ENCODE data around the gene ADGRA1. TPM values are rescaled to one million over a fixed set of nuclear protein-coding genes. Genes with fewer than 3 reads are reported as not detected.

ADGRA1 gene
- total and polyA plus RNA-seq, 2 donors (not counting 3 experiments of a cell fraction or from before 2014, with no cell fraction given) = not detected

DNA sequence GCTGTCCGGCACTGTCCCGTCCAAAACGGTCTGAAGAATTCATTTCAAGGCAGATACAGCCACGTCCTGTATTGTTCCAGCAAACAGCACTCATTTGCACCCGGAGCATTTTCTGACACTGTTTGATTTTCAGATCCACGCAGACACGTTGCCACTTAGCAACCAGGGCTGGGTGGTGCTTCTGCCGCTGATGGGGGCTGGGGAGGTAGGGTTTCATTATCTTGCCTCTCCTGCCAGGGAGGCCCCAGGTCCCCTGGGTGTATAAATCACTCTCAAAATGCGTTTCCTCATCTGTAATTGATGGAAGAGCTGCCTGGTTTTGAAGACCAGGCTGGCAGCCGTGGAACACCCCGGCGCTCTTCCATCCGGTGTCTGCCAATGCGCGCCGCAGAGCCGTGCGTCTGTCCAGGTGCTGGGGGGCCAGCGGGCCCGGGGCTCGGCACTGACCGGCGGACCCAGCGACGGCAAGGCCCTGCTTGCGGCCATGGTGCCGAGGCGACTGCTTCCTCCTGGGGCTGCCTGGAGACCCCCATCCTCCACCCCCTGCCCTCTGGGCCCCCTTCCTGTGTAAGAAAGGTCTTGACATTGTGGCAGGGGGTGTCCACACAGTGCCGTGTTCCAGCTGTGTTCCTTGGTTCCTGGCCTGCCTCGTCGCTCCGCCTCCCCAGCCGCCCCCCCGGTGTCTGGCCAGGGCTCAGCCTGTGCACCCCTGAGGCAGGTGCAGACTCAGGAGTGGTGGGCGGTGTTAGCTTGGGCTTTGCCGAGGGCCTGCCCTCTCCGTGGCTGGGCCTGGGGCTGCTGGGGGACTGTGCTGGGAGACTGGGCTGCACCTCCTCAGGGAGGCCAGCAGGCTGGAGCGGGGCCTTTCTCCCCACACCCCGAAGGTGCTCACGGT is 16.6 kb downstream of the ADGRA1 start:
- Histone ChIP-seq H3K4me2 (ENCODE audit: insufficient read depth, low read length) (no peak overlapping the region), H3K9me1 (replicated peaks; ENCODE audit: control insufficient read depth, extremely low read depth, insufficient read depth, low read length) (no peaks in the 10 kb centered on the region), H3K27me3 (ENCODE audit: control insufficient read depth in 2 of 2, insufficient read depth in 2 of 2, low read length in 2 of 2) (no peaks in the 10 kb centered on the region), H3K79me2 (ENCODE audit: control insufficient read depth, insufficient read depth, low read length) (no peaks in the 10 kb centered on the region), H2AFZ (ENCODE audit: low read depth, low read length) (no peak overlapping the region), H3K4me1 (ENCODE audit: control insufficient read depth, extremely low read depth, insufficient read depth, low read length) (no peaks in the 10 kb centered on the region), H3K4me3 (replicated peaks in 1 of 3; ENCODE audit: insufficient read depth in 1 of 3, low read depth in 1 of 3, low read length in 3 of 3) (no peak overlapping the region), H3K36me3 (ENCODE audit: control insufficient read depth in 2 of 2, extremely low read depth in 1 of 2, insufficient read depth in 2 of 2, low read length in 2 of 2) (no peaks in the 10 kb centered on the region), H3K27ac (ENCODE audit: insufficient read depth, low read depth, low read length) (no peak overlapping the region), H3K9me3 (replicated peaks; ENCODE audit: control insufficient read depth, insufficient read depth, low read length) (peaks cover 3% of the 10 kb centered on the region), H4K20me1 (replicated peaks; ENCODE audit: control insufficient read depth, extremely low read depth, insufficient read depth, low read length) (no peaks in the 10 kb centered on the region), H3K9ac (replicated peaks; ENCODE audit: extremely low read depth, insufficient read depth, low read length) (no peak overlapping the region)
- CTCF ChIA-PET = no interaction called here
- dilution Hi-C loops (cut with MboI; ENCODE audit: extremely low pct_ligation_motif_present, low sequenced_read_pairs) (no loop called here), intact Hi-C loops (cut with micrococcal nuclease) (no loop called here)
- TF ChIP-seq, protein P1, sequence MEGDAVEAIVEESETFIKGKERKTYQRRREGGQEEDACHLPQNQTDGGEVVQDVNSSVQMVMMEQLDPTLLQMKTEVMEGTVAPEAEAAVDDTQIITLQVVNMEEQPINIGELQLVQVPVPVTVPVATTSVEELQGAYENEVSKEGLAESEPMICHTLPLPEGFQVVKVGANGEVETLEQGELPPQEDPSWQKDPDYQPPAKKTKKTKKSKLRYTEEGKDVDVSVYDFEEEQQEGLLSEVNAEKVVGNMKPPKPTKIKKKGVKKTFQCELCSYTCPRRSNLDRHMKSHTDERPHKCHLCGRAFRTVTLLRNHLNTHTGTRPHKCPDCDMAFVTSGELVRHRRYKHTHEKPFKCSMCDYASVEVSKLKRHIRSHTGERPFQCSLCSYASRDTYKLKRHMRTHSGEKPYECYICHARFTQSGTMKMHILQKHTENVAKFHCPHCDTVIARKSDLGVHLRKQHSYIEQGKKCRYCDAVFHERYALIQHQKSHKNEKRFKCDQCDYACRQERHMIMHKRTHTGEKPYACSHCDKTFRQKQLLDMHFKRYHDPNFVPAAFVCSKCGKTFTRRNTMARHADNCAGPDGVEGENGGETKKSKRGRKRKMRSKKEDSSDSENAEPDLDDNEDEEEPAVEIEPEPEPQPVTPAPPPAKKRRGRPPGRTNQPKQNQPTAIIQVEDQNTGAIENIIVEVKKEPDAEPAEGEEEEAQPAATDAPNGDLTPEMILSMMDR (IDR thresholded peaks at IDR 0.05; ENCODE audit: extremely low read depth in 1 of 2, insufficient read depth in 1 of 2, low read depth in 1 of 2, low read length in 2 of 2) = no peak
- TF ChIP-seq, protein P2, sequence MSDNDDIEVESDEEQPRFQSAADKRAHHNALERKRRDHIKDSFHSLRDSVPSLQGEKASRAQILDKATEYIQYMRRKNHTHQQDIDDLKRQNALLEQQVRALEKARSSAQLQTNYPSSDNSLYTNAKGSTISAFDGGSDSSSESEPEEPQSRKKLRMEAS (IDR thresholded peaks at IDR 0.05; ENCODE audit: insufficient read depth, insufficient read length) = no peak
- TF ChIP-seq FOS (IDR thresholded peaks at IDR 0.05; ENCODE audit: borderline replicate concordance, insufficient read depth, low read length) = no peak
- no peak for TF ChIP-seq MYC (IDR thresholded peaks at IDR 0.05; ENCODE audit: low read depth, low read length)
- no peak for TF ChIP-seq POLR2A (IDR thresholded peaks at IDR 0.05; ENCODE audit: low read depth, low read length)
- no peak for TF ChIP-seq GATA2 (IDR thresholded peaks at IDR 0.05; ENCODE audit: insufficient read depth, insufficient read length, low read depth, low read length)
- no peak for TF ChIP-seq EZH2 (IDR thresholded peaks at IDR 0.05; ENCODE audit: borderline replicate concordance, low read depth, low read length, severe bottlenecking)
- TF ChIP-seq POLR2AphosphoS5 (IDR thresholded peaks at IDR 0.05; ENCODE audit: insufficient read depth, low read depth, low read length) = no peak
- TF ChIP-seq JUN (IDR thresholded peaks at IDR 0.05; ENCODE audit: borderline replicate concordance, insufficient read depth, insufficient read length, low read depth) = no peak
- POLR2A ChIA-PET = no interaction called here
- no TSS peak for BruUV-seq (replicated peaks)
- FAIRE-seq (no peak), DNase-seq (ENCODE audit: low read depth, low spot score) (no peak)
